ENCODE measurements around the gene RGS19. TPM values are rescaled to one million over a fixed set of nuclear protein-coding genes. Genes with fewer than 3 reads are reported as not detected.
A peak's percentile ranks its signal among the peaks of the same experiment; 100 is the strongest.

RGS19 gene
- total and polyA plus RNA-seq, 2 of the 8 experiments (the other 6 are each of a cell fraction or from before 2014, with no cell fraction given) = 12.7 to 16.8 TPM

- DNase-seq (ENCODE audit: low read depth in 1 of 2, low spot score in 2 of 2) (peak in 1 of 2 experiments; percentile 65), FAIRE-seq (no peak)
- H3K4me1 ChIP-seq (replicated peaks in 1 of 4; ENCODE audit: control insufficient read depth in 3 of 4, insufficient read depth in 4 of 4, low read length in 3 of 4) = peaks cover 0 to 38% (median 20%) of the 10 kb centered on the region in 4 experiments; a peak in 6 of 7 replicates
- no peaks in the 10 kb centered on the region for H3K79me1 ChIP-seq (ENCODE audit: low read depth, low read length)
- no peaks in the 10 kb centered on the region for H3K79me2 ChIP-seq (ENCODE audit: control insufficient read depth in 1 of 2, insufficient read depth in 2 of 2, low read length in 2 of 2)
- no peak overlapping the region for H3K56ac ChIP-seq (replicated peaks; ENCODE audit: insufficient read length, low read depth, low read length)
- no peak overlapping the region for H3K9ac ChIP-seq (replicated peaks in 1 of 4; ENCODE audit: extremely low read depth in 1 of 4, low read depth in 3 of 4, low read length in 3 of 4)
- no peak overlapping the region for H2BK120ac ChIP-seq (replicated peaks; ENCODE audit: low read depth, low read length)
- peaks cover 22% of the 10 kb centered on the region; the same call in 1 of the 2 replicates for H3K23me2 ChIP-seq (ENCODE audit: low read depth, low read length)
- TF ChIP-seq BACH1 (IDR thresholded peaks at IDR 0.05; ENCODE audit: low read length) = no peak
- TF ChIP-seq EZH2 (IDR thresholded peaks at IDR 0.05; ENCODE audit: low read depth, low read length, severe bottlenecking) = peak; percentile 16
- H3K14ac ChIP-seq (ENCODE audit: insufficient read length) = no peak overlapping the region
- H3K4me3 ChIP-seq (ENCODE audit: extremely low read depth in 1 of 4, insufficient read depth in 2 of 4, low read depth in 3 of 4, low read length in 4 of 4) = no peak overlapping the region; a peak in 1 of 8 replicates
- peak overlapping the region in 1 of 2 experiments; percentile 88; a peak in 3 of 4 replicates for H3K4me2 ChIP-seq (ENCODE audit: insufficient read depth in 1 of 2, low read depth in 2 of 2, low read length in 2 of 2)
- H4K20me1 ChIP-seq (replicated peaks in 1 of 2; ENCODE audit: control insufficient read depth in 1 of 2, insufficient read depth in 2 of 2, low read length in 2 of 2) = no peaks in the 10 kb centered on the region
- no peak overlapping the region for H2BK20ac ChIP-seq (ENCODE audit: low read length)
- peaks cover 6 to 55% (median 42%) of the 10 kb centered on the region in 4 experiments for H3K27me3 ChIP-seq (replicated peaks in 1 of 4; ENCODE audit: control insufficient read depth in 3 of 4, extremely low read depth in 1 of 4, insufficient read depth in 3 of 4, low read length in 3 of 4)
- H3K9me3 ChIP-seq (ENCODE audit: insufficient read depth in 2 of 2, low read depth in 1 of 2, low read length in 1 of 2) = no peaks in the 10 kb centered on the region
- no peak overlapping the region for H3K18ac ChIP-seq (ENCODE audit: extremely low read depth, low read length)
- H3K36me3 ChIP-seq (ENCODE audit: control insufficient read depth in 2 of 4, insufficient read depth in 4 of 4, low read length in 3 of 4) = no peaks in the 10 kb centered on the region
- H2BK12ac ChIP-seq (ENCODE audit: low read depth, low read length) = peak overlapping the region; percentile 55; the same call in 1 of the 2 replicates
- 30% methylated on average over 13 of the region's 13 CpGs; no CpG with 5 or more reads in 1 of the 2 experiments for WGBS, 2 experiments (ENCODE audit: extremely low coverage in 1 of 2, insufficient coverage in 1 of 2, insufficient read length in 1 of 2, insufficient replicate concordance in 2 of 2, low coverage in 1 of 2, low lambda C conversion rate in 2 of 2, missing lambda C conversion rate in 1 of 2)
- ChIA-PET CTCF (ENCODE audit: partially characterized antibody) (interaction anchor here (1.0 to 13.0 kb wide), 10 partner anchors 9 to 56 kb away, joined by 3 to 144 read pairs (median 6); partner anchors contain the start of genes SOX18 and TCEA2), POLR2A (ENCODE audit: partially characterized antibody) (interaction anchor here (1.1 kb wide), 1 partner anchor 10 kb away, joined by 3 read pairs; no protein-coding TSS in a partner anchor)
- no peak overlapping the region for H3K4ac ChIP-seq (replicated peaks; ENCODE audit: insufficient read length, low read depth, low read length)
- no peak overlapping the region for H4K91ac ChIP-seq (replicated peaks; ENCODE audit: insufficient read length, low read length)
- no peak overlapping the region for H4K5ac ChIP-seq (ENCODE audit: insufficient read length, low read depth, low read length)
- no peak overlapping the region for H2BK15ac ChIP-seq (ENCODE audit: low read length)
- H2BK5ac ChIP-seq (ENCODE audit: low read depth, low read length) = 0 out of 2 replicates have a peak overlapping the region, but pooled peaks have one; percentile 18
- no peak overlapping the region for H3K23ac ChIP-seq (ENCODE audit: insufficient read length)
- no peak overlapping the region for H4K8ac ChIP-seq (ENCODE audit: extremely low read depth, insufficient read depth, low read length)
- no peak overlapping the region for H2AFZ ChIP-seq (ENCODE audit: low read length)
- H3K27ac ChIP-seq (ENCODE audit: low read depth, low read length) = no peak overlapping the region
- H2AK5ac ChIP-seq (ENCODE audit: low read depth, low read length) = no peak overlapping the region
Observed at GRCh38 chr20:64082126-64082731, 2.9 kb upstream of the RGS19 start.
